ENCODE results near the gene GMFB.

GMFB gene

DNA sequence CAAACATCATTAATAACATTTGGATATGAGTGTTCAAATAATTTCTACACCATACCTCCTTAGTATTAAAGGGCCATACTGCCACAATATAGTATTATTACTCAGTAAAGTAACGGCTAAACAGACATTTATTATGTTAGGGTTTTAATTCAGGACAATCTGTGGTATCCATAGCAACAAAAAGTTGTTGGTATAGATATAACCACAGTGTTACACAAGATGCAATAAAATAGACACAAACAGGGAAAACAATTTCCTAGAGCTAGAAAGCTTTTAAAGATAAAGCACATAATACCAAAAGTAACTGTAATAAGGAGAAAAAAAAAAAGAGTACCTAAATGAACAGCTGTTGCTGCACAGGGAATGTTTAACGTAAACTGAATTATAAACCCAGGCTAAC is 63.7 kb downstream of the GMFB start:
- no peak for FAIRE-seq

All from islet of Langerhans (tissue), 1 donor.